HG03432 (cell line): ENCODE measurements around the gene C13orf42.
"Not testable (repeated sequence)": the region's sequence is repeated elsewhere in the genome, so short reads cannot be mapped to it uniquely, and the experiment has no call there.

Experiments used
- ATAC-seq: cut with Tn5 transposase; IDR thresholded peaks from one replicate; pipeline ENCODE4 v1.9.1; 2021; ENCODE audit warnings: mild to moderate bottlenecking, moderate library complexity; ENCODE audit not compliant: unreplicated experiment

Gene C13orf42

GRCh38 chr13:51122868-51123566, 11.9 kb upstream of the C13orf42 start:
- ATAC-seq: peak; percentile 51

GRCh38 chr13:51120873-51121272, 9.8 kb upstream of the C13orf42 start:
- not testable (repeated sequence) for ATAC-seq

- no peak for ATAC-seq
Measured at GRCh38 chr13:51118809-51119431, 7.8 kb upstream of the C13orf42 start.

GRCh38 chr13:51113969-51114368, 2.9 kb upstream of the C13orf42 start:
- ATAC-seq: no peak

- no peak for ATAC-seq
Measured at GRCh38 chr13:51113186-51113881, 2.3 kb upstream of the C13orf42 start.

GRCh38 chr13:51112771-51113170, 1.7 kb upstream of the C13orf42 start:
- no peak for ATAC-seq

- ATAC-seq: no peak
Measured at GRCh38 chr13:51111997-51112396, 923 bp upstream of the C13orf42 start.

- ATAC-seq: no peak
Measured at GRCh38 chr13:51107996-51108395, 3.1 kb downstream of the C13orf42 start.

GRCh38 chr13:51105046-51105445, 6.0 kb downstream of the C13orf42 start:
- ATAC-seq: no peak

GRCh38 chr13:51101636-51102235, 9.3 kb downstream of the C13orf42 start:
- no peak for ATAC-seq

GRCh38 chr13:51097353-51098043, 13.6 kb downstream of the C13orf42 start:
- no peak for ATAC-seq

- no peak for ATAC-seq
Measured at GRCh38 chr13:51096131-51096530, 14.9 kb downstream of the C13orf42 start.

GRCh38 chr13:51093574-51093973, 17.5 kb downstream of the C13orf42 start:
- ATAC-seq: no peak

- ATAC-seq: no peak
Measured at GRCh38 chr13:51091839-51092238, 19.2 kb downstream of the C13orf42 start.

GRCh38 chr13:51083706-51084105, 27.4 kb downstream of the C13orf42 start:
- ATAC-seq: no peak

- not testable (repeated sequence) for ATAC-seq
Measured at GRCh38 chr13:51080478-51081065, 30.5 kb downstream of the C13orf42 start.

- no peak for ATAC-seq
Measured at GRCh38 chr13:51071493-51071892, 39.6 kb downstream of the C13orf42 start.

- ATAC-seq: peak; percentile 86
Measured at GRCh38 chr13:51070005-51070649, 40.9 kb downstream of the C13orf42 start.

GRCh38 chr13:51068501-51068900, 42.6 kb downstream of the C13orf42 start:
- ATAC-seq: no peak

- no peak for ATAC-seq
Measured at GRCh38 chr13:51067706-51068105, 43.4 kb downstream of the C13orf42 start.
